ENCODE results near the gene TNIP3.

Gene TNIP3

DNA sequence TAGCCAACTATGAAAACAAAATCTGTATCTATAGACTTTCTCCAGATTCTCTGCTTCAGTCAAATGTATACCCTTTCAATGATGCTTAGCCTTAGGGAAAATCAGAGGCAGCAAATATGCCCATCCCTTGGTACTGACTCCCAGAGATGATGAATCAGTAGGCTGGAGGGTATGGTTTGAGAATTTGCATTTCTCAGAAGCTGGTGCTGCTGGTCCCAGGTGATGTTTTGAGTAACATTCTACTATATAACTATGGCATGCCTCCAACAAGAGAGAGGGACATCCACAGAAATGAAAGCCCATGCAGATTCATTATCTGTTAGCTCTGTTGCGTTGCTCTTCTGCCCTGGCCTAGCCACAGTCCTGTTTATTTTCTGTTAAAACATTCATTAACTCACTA lies 13.6 kb downstream of the TNIP3 start:
- TF ChIP-seq TAF1 (IDR thresholded peaks at IDR 0.05; ENCODE audit: borderline replicate concordance, insufficient read depth, low read length), result no peak
- TF ChIP-seq FOXP2 (optimal IDR thresholded peaks at IDR 0.05; ENCODE audit: borderline replicate concordance, extremely low read depth, extremely low read length, insufficient read depth), result no peak
- TF ChIP-seq POLR2AphosphoS5 (IDR thresholded peaks at IDR 0.05; ENCODE audit: low read depth, low read length), result no peak
- TF ChIP-seq SIN3A (IDR thresholded peaks at IDR 0.05; ENCODE audit: borderline replicate concordance, insufficient read depth, low read length), result no peak
- no peak for TF ChIP-seq REST (IDR thresholded peaks at IDR 0.05; ENCODE audit: insufficient read depth in 1 of 2, low read depth in 2 of 2, low read length in 2 of 2)

DNA sequence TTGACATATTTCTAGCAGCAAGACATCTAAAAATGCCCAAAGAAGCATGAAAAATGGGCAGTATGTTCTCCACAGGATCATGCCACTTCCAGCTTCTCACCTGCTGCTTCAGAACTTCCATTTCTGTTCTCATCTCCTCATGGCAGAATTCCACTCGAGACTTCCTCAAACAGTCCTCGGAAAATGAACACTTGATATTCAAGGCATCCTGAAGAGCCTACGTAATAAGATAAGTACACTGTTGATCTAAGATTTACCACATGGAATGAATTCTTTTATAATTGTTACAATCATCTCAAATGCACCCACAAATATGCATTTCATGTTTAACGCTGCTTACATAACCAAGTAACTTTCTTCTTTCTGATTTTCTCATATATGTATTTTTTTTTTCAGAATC lies 14.1 kb downstream of the TNIP3 start:
- TF ChIP-seq REST (IDR thresholded peaks at IDR 0.05; ENCODE audit: insufficient read depth in 1 of 2, low read depth in 2 of 2, low read length in 2 of 2), result no peak
- TF ChIP-seq POLR2AphosphoS5 (IDR thresholded peaks at IDR 0.05; ENCODE audit: low read depth, low read length), result no peak
- no peak for TF ChIP-seq SIN3A (IDR thresholded peaks at IDR 0.05; ENCODE audit: borderline replicate concordance, insufficient read depth, low read length)
- TF ChIP-seq TAF1 (IDR thresholded peaks at IDR 0.05; ENCODE audit: borderline replicate concordance, insufficient read depth, low read length), result no peak
- TF ChIP-seq FOXP2 (optimal IDR thresholded peaks at IDR 0.05; ENCODE audit: borderline replicate concordance, extremely low read depth, extremely low read length, insufficient read depth), result no peak

- TF ChIP-seq TAF1 (IDR thresholded peaks at IDR 0.05; ENCODE audit: borderline replicate concordance, insufficient read depth, low read length) (no peak), REST (IDR thresholded peaks at IDR 0.05; ENCODE audit: insufficient read depth in 1 of 2, low read depth in 2 of 2, low read length in 2 of 2) (no peak), SIN3A (IDR thresholded peaks at IDR 0.05; ENCODE audit: borderline replicate concordance, insufficient read depth, low read length) (no peak), FOXP2 (optimal IDR thresholded peaks at IDR 0.05; ENCODE audit: borderline replicate concordance, extremely low read depth, extremely low read length, insufficient read depth) (no peak), POLR2AphosphoS5 (IDR thresholded peaks at IDR 0.05; ENCODE audit: low read depth, low read length) (no peak)
Measured at GRCh38 chr4:121148621-121149020, 15.5 kb downstream of the TNIP3 start.

- TF ChIP-seq SIN3A (IDR thresholded peaks at IDR 0.05; ENCODE audit: borderline replicate concordance, insufficient read depth, low read length), result no peak
- no peak for TF ChIP-seq FOXP2 (optimal IDR thresholded peaks at IDR 0.05; ENCODE audit: borderline replicate concordance, extremely low read depth, extremely low read length, insufficient read depth)
- TF ChIP-seq REST (IDR thresholded peaks at IDR 0.05; ENCODE audit: insufficient read depth in 1 of 2, low read depth in 2 of 2, low read length in 2 of 2), result no peak
- no peak for TF ChIP-seq TAF1 (IDR thresholded peaks at IDR 0.05; ENCODE audit: borderline replicate concordance, insufficient read depth, low read length)
- TF ChIP-seq POLR2AphosphoS5 (IDR thresholded peaks at IDR 0.05; ENCODE audit: low read depth, low read length), result no peak
Measured at GRCh38 chr4:121148000-121148399, 16.1 kb downstream of the TNIP3 start.

GRCh38 chr4:121146530-121146929 lies 17.6 kb downstream of the TNIP3 start:
- TF ChIP-seq SIN3A (IDR thresholded peaks at IDR 0.05; ENCODE audit: borderline replicate concordance, insufficient read depth, low read length) (no peak), TAF1 (IDR thresholded peaks at IDR 0.05; ENCODE audit: borderline replicate concordance, insufficient read depth, low read length) (no peak), REST (IDR thresholded peaks at IDR 0.05; ENCODE audit: insufficient read depth in 1 of 2, low read depth in 2 of 2, low read length in 2 of 2) (no peak), FOXP2 (optimal IDR thresholded peaks at IDR 0.05; ENCODE audit: borderline replicate concordance, extremely low read depth, extremely low read length, insufficient read depth) (no peak), POLR2AphosphoS5 (IDR thresholded peaks at IDR 0.05; ENCODE audit: low read depth, low read length) (no peak)

Measured in PFSK-1 (cell line).